GM19239 (cell line): ENCODE measurements around the gene DDTL.
"Not testable (repeated sequence)": the region's sequence is repeated elsewhere in the genome, so short reads cannot be mapped to it uniquely, and the experiment has no call there.

ENCODE experiments used
- DNase-seq: peaks from one replicate; pipeline ENCODE4 v3.0.0; 2011; ENCODE audit warnings: low spot score; ENCODE audit not compliant: insufficient read length
- FAIRE-seq: peaks from 2 replicates; lab custom pipeline; 2011; peaks lifted over from hg19 to GRCh38; lab: Jason Lieb, UNC

The DDTL gene

DNA sequence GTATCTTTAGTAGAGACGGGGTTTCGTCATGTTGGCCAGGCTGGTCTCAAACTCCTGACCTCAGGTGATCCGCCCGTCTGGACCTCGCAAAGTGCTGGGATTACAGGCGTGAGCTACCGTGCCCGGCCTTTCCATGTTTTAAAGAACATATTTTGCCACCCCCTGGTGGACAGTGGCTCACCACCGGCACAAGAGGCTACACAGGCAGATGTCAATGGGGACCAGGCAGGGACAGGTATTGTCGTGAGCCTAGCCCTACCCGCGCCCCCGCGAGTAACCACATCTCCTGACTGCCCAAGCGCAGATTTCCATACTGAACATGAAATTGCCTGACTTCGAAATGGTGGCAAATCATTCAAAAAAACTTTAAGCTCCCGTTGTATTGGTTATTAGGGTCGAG lies 594 bp upstream of the DDTL start:
- not testable (repeated sequence) for DNase-seq, FAIRE-seq

DNA sequence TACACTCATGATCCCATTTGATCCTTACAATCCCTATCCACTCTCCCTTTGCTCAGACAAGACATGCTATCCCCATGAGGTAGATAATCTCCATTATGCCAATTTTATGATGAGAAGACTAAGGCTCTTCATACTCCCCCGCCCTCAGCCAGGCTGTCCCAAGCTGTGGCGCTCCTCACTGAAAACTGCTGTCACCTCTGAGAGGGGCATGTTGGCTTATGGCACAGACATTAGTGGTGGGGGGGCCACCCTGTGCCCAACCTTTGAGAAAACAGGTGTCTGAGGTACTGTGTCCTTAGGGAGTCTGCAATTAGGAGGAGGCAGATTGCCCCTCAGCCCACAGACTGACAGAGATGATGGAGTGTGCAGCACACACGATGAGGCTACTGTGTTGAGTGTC lies 2.4 kb downstream of the DDTL start:
- DNase-seq: no peak
- FAIRE-seq: no peak

DNA sequence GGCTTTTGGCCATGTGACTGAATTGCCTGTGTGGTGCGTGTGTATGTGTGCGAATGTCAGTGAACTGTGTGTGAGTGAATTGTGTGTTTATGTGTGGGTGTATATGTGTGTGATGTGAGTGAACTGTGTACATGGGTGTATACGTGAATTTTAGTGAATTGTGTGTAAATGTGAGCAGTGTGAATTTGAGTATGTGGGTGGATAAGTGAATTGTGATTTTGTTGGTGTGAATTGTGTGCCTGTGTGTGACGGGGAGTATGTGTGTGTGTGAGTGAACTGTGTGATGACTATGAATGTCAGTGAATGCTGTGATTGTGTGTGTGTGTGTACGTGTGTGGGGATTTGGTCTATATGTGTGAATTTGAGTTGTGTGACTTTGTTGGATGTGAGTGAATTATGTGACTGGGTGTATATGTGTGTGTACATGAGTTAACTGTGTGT lies 3.5 kb downstream of the DDTL start:
- FAIRE-seq: no peak

DNA sequence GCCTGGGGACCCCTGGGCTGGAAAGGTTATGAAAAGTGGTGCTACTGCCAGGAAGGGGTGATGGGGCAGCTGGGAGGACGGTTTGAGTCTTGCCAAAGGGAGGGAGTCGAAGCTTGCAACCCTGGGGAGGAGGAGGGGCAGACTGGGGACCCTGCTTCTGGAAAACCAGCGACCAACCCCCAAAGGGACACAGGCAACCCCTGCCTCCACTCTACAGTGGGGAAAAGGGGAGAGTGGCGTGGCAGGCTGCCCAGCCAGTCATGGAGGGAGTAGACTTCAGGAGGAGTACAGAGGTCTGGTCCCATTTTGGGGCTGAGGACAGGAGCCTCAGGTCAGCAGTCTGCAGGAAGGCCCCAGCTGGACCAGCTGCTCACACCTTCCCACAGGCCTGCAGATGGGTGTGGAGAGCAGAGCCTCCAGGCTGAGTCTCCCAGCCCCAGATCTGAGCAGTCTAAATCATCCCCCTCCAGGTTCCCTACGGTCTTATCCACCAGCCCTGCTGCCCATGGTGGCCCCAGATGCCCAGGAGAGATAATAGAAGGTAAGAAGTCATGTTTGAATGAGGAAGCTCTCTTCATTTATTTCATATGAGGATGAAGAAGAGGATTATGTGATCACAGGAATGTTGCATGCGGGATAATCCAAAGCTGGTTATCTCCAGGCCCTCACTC lies 4.3 kb downstream of the DDTL start:
- DNase-seq (no peak), FAIRE-seq (no peak)

More for the DNA sequence above, 3.5 kb downstream of the DDTL start:
- DNase-seq: no peak

DNA sequence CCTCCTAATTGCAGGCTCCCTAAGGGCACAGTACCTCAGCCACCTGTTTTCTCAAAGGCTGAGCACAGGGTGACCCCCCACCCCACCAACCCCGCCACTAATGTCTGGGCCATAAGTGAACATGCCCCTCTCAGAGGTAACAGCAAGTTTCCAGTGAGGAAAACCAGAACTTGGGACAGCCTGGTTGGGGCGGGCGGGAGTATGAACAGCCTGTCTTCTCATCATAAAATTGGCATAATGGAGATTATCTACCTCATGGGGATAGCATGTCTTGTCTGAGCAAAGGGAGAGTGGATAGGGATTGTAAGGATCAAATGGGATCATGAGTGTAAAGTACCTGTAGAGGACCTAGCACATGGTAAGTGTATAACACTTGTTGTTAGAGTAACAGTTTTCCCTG lies 5.2 kb downstream of the DDTL start:
- DNase-seq, FAIRE-seq: not testable (repeated sequence)

DNA sequence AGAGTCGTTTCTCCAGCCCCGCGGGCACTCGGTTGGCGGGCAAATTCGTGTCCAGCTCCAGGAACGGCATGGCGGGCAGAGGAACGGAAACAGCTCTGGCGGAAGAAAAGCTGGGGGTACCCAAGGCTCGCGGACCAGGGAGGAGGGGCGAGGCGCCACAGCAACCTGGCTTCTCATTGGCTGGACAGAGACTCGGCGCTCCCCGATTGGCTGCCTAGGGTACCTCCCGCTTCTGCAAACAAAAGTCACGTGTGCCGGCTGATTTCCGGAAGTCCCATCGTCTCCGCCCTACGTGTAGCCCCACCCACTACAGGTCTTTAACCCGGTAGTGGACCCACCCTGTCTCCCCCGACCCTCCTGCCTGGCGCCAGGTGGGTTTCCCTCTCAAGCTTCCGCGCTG lies 7.7 kb downstream of the DDTL start, which contains the start of gene DDT:
Gene DDT, minus strand, starts transcription at position 97 of the 400 bp plus-strand sequence. Its CDS starts 27 bp downstream, at position 70.
- peak; percentile 83 for FAIRE-seq
- not testable (repeated sequence) for DNase-seq

DNA sequence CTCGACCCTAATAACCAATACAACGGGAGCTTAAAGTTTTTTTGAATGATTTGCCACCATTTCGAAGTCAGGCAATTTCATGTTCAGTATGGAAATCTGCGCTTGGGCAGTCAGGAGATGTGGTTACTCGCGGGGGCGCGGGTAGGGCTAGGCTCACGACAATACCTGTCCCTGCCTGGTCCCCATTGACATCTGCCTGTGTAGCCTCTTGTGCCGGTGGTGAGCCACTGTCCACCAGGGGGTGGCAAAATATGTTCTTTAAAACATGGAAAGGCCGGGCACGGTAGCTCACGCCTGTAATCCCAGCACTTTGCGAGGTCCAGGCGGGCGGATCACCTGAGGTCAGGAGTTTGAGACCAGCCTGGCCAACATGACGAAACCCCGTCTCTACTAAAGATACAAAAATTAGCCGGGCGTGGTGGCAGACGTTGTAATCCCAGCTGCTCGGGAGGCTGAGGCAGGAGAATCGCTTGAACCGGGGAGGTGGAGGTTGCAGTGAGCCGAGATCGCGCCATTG lies 8.2 kb downstream of the DDTL start:
- DNase-seq: not testable (repeated sequence)
- FAIRE-seq: peak; percentile 77

DNA sequence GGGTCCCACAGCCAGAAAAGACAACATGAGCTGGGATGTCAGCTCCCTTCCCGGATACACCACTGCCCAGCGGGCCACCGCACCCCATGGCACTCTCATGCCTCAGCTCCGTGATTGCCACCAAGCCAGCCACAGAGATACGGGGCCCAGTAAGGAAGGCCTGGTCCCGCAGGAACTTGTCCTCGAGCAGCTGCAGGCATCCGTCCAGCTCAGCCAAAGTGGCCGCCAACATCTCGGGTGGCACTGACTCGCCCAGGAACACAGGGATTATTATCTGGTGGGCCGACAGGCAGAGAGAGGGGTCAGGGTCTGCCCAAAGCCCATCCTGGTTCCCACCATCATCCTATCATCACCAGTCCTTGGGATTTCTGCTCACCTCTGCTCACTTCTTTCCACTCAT lies 10.6 kb downstream of the DDTL start:
- not testable (repeated sequence) for FAIRE-seq, DNase-seq

DNA sequence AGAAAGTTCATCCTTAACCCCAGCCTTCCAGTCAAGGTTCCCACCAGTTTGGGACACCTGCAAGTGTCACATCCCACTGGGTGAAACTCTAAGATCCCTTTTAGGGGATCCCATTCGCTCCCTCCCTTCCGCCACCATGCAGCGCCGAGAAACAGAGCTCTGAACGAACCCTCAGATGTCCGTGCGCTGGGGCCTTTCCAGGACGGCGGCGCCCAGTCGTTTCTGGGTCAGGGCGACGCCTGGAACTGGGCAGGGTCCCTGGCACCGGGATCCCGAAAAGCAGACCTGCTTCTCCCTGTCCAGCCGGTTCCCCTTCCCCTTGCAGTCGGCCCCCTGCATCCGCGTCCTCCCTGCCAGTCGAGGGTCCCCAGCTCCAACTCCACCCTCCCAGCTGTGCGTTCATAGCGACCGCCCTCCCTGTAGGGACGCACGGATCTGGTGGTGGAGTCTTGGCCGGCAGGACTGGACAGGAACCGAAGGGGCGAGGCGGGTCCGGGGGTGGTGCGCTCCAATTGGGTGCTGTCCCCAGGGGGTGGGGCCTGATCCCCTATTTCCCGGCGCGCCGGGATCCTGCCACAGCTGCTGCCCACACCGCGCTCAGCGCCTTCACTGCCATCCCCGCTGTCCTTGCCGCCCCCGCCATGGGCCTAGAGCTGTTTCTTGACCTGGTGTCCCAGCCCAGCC lies 13.0 kb downstream of the DDTL start, which contains the start of gene GSTT2:
Gene GSTT2, plus strand, starts transcription at position 578 of the 684 bp plus-strand sequence.
- not testable (repeated sequence) for FAIRE-seq

DNA sequence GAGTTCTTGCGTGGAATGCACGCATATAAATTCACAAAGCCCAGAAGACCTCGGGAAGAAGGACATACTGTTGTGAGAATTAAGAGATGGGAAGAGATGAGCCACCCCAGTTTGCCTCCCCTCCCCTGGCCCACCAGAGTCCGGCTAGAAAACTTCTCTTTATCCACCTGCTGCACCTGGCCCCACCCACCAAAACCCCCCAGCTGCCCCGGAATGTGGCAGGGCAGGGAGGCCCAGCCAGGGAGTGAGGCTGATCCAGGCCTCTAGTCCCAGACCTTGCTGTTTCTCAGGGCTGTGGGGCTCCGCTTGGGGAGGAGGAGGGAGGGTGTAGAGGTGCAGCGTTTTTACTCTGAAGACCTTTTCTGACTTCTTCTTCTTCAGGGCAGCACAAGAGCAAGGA lies 13.9 kb downstream of the DDTL start:
- not testable (repeated sequence) for FAIRE-seq, DNase-seq

More for the DNA sequence above, 13.0 kb downstream of the DDTL start, which contains the start of gene GSTT2:
- not testable (repeated sequence) for DNase-seq

DNA sequence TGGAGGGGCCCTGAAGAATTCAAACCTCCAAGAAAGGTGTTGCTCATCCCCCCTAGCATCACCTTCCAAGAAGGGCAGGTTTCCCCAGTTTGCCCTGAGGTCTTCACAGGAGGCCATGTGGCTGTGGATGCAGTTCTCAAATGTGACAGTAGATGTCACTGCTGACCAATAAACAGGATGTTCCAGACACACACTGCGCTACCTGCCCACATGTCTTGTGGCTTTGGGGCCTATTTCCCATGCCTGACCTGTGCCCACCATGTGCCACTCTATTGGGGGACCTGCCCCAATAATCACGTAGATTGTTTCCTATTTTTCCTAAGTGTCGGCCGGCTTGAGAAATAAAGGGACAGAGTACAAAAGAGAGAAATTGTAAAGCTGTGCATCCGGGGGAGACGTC lies 17.7 kb downstream of the DDTL start:
- peak; percentile 28 for DNase-seq
- peak; percentile 87 for FAIRE-seq

DNA sequence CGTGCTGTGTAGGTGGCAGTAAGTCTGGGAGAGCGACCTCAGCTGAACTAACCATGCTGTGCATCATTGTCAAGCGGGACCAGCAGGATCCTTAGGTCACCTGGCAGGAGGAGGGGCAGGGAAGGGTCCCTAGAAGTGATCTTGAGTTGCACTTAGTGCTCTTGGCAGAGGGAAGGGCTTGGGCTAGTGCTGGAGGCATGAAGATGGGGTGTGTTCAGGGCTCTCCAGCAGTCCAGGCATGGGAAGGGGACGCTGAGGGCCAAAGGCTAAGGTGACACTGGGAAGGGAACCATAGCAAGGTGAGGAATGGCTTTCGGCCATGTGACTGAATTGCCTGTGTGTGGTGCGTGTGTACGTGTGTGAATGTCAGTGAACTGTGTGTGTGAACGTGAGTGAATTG lies 19.4 kb downstream of the DDTL start:
- DNase-seq, FAIRE-seq: not testable (repeated sequence)

DNA sequence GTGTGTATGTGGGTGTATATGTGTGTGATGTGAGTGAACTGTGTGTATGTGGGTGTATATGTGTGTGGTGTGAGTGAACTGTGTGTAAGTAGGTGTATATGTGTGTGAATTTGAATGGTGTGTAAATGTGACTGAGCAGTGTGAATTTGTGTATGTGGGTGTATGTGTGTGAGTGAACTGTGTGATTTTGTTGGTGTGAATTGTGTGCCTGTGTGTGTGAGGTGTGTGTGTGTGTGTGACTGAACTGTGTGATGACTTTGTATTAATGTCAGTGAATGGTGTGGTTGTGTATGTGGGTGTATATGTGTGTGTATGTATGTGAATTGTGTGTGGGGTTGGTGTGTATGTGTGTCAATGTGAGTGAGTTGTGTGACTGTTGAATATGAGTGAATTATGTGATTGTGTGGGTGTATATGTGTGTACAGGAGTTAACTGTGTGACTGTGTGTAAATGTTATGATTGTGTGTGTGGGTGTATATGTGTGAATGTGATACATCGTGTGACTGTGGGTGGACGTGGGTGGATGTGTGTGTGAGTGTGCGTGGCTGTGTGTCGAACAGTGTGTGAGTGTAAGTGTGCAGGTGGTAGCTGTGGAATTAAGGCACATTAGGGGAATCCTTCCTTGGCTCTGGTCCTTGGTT lies 20.0 kb downstream of the DDTL start:
- DNase-seq, FAIRE-seq: not testable (repeated sequence)

DNA sequence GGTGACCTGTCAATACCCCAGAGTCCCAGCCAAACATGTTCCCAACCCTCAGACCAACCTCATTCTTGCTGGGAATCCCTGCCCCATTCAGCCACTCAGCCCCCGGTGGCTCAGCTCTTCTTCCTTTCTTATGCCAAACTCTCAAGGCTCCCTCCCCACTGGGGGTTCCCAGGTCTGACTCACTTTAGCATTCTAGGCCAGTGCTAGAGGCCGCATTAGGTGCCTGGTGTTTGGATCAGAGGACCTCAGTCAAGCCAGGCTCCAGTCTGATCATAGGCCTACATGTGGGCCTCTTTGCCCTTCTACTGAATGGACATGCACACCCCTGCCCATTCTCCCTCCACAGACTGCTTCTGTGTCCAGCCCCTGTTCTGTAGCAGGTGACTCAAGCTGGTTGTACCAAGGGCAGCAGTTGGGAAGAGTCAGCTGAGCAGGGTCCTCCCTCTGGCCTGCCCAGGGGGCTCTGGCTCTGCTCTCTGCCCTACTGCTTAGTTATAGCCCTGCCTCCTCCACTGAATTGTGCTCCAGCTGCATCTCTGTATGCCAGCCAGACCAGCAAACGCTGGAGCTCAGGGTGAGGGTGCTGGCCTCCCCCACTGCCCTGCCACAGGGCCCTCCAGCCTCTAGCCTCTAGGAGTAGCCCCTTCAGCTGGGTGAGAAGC lies 23.0 kb downstream of the DDTL start:
- not testable (repeated sequence) for DNase-seq, FAIRE-seq

DNA sequence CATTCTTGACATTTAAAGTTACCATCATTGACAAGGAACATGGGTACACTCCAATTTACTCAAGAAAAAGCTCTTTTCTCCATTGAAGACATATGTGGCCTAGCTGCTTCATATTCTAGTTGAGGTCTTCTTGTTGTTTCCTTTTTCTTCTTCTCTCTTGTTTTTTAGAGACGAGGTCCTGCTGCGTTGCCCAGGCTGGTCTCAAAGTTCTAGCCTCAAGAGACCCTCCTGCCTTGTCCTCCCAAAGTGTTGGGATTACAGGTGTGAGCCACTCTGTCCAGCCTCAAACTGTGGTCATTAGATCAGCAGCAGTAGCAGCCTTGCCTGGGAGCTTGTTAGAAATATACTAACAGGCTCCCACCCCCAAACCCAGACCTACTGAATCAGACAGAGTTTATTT lies 26.4 kb downstream of the DDTL start:
- not testable (repeated sequence) for FAIRE-seq, DNase-seq

DNA sequence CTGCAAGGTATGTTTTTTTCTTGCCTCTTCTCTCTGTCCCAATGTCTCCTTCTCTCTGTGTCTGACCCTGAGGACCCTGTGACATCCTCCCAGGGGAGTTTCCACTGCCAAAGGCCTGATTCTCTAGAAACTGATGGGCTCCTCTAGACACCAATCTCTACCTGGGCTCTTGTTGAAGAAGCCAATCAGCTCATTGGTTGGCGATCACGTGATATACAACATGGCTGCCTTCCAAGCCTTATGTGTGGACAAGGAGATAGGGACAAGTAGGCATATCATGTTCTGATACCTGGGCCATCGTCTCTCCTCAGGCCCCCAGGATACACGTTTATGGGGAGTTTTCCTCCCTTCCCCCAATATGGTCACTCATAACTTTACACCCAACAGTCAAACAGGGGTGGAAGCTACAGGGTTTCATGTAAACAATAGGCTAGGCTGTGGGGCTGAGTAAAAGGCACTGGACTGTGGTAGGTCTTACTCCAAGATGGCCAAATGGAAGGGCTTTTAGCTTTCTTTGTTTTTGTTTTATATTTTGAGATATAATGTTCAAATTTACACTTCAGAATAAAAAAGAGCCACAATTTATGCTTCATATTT lies 27.0 kb downstream of the DDTL start:
- peak; percentile 55 for FAIRE-seq

DNA sequence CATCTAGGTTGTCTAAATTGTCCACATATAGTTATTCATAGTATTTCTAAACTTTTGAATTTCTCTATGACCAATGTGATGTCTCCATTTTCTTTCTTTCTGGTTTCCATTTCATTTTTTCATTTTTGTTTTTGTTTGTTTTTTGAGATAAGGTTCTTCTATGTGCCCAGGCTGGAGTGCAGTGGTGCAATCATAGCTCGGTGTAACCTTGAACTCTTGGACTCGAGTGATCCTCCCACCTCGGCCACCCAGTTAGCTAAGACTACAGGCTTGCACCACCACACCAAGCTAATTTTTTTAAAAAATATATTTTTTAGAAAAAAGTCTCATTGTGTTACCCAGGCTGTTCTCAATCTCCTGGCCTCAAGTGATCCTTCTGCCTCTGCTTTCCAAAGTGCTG lies 30.4 kb downstream of the DDTL start:
- FAIRE-seq (no peak), DNase-seq (no peak)

More for the DNA sequence above, 27.0 kb downstream of the DDTL start:
- DNase-seq: not testable (repeated sequence)

DNA sequence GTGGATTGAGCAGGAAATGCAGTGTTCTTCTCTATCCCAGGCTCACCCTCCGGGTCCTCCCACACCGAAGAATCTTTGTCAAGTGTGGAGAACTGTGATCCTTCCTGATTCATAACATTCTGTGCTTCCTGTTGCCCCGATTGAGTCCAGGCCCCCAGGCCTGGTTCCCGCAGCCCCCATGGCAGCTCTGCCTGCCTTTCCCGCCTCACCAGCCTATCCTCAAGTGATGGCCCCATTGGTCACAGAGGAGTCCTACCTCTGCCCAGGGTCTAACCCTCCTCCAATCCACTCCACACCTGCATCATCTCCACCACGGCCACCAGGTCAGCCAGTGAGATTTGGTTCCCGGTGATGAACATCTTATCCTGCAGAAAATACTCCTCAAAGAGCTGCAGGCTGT lies 33.1 kb downstream of the DDTL start:
- not testable (repeated sequence) for FAIRE-seq, DNase-seq

DNA sequence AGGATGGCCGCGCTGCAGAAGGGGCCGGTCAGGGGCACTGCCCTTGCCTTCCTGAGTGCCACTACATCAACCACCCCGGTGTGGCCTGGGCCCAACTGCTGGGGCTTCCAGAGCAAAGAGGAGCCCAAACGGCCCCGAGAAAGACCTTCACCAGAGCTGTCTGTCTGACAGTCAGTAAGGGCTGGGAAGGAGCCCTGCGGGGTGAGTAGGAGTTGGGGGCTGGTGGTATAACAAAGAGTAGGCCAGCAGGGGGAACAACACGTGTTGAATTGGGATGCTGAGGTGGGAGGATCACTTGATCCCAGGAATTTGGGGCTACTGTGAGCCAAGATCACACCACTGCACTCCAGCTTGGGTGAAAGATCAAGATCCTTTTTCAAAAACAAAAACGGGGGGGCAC lies 34.6 kb downstream of the DDTL start:
- no peak for DNase-seq
- no peak for FAIRE-seq
